Measurements from ENCODE around the gene KLF17. TPM values are rescaled to one million over a fixed set of nuclear protein-coding genes. Genes with fewer than 3 reads are reported as not detected.

KLF17 gene, protein sequence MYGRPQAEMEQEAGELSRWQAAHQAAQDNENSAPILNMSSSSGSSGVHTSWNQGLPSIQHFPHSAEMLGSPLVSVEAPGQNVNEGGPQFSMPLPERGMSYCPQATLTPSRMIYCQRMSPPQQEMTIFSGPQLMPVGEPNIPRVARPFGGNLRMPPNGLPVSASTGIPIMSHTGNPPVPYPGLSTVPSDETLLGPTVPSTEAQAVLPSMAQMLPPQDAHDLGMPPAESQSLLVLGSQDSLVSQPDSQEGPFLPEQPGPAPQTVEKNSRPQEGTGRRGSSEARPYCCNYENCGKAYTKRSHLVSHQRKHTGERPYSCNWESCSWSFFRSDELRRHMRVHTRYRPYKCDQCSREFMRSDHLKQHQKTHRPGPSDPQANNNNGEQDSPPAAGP
- not detected for total RNA-seq

GRCh38 chr1:44118682-44119081, at the start of gene KLF17:
Gene KLF17 (plus strand): TSS chr1:44118821. CDS start chr1:44118908, 87 bp downstream.
- Mint-ChIP-seq H3K27ac (no peak within 1 kb of the TSS), H3K36me3 (ENCODE audit: insufficient read depth in 2 of 2) (no peaks in the 10 kb centered on the region), H3K27me3 (ENCODE audit: low read depth) (peaks cover 24% of the 10 kb centered on the region), H3K9me3 (no peaks in the 10 kb centered on the region), H3K4me3 (no peak within 1 kb of the TSS), H3K4me1 (ENCODE audit: low read depth) (peaks cover 5% of the 10 kb centered on the region)
- DNase-seq = no peak
- ATAC-seq (replicated peaks in 1 of 2) = no peak

GRCh38 chr1:44071461-44071860, 47.2 kb upstream of the KLF17 start:
- no peaks in the 10 kb centered on the region for H3K9me3 Mint-ChIP-seq
- no peak for DNase-seq
- no peak overlapping the region for H3K27ac Mint-ChIP-seq
- H3K4me3 Mint-ChIP-seq = no peak overlapping the region
- peaks cover 42% of the 10 kb centered on the region for H3K27me3 Mint-ChIP-seq (ENCODE audit: low read depth)
- peaks cover 7% of the 10 kb centered on the region for H3K4me1 Mint-ChIP-seq (ENCODE audit: low read depth)
- no peaks in the 10 kb centered on the region for H3K36me3 Mint-ChIP-seq (ENCODE audit: insufficient read depth in 2 of 2)
- ATAC-seq (replicated peaks in 1 of 2) = no peak

- ATAC-seq (replicated peaks in 1 of 2) (no peak), DNase-seq (no peak)
- H3K9me3 Mint-ChIP-seq = no peaks in the 10 kb centered on the region
- H3K27ac Mint-ChIP-seq = no peak overlapping the region
- H3K4me3 Mint-ChIP-seq = no peak overlapping the region
- peaks cover 7% of the 10 kb centered on the region for H3K4me1 Mint-ChIP-seq (ENCODE audit: low read depth)
- no peaks in the 10 kb centered on the region for H3K36me3 Mint-ChIP-seq (ENCODE audit: insufficient read depth in 2 of 2)
- peaks cover 43% of the 10 kb centered on the region for H3K27me3 Mint-ChIP-seq (ENCODE audit: low read depth)
Measured at GRCh38 chr1:44072204-44072603, 46.4 kb upstream of the KLF17 start.

DNA sequence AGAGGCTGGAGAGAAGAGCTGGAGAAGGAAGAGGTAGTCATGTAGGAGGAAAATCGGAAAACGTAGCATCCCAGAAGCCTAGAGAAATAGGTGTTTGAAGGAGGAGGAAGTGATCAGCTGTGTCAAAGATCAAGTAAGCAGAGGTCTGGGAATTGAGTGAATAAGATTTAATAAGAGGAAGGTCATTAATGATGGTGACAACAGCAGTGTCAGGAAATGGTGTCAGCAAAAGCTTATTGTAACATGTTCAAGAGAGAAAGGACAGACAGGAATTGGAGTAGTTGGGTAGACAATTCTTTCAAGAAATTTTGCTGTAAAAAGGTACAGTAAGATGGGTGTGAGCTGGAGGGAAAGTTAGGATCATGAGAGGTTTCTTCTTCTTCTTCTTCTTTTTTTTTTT, 45.8 kb upstream of the KLF17 start:
- DNase-seq (no peak), ATAC-seq (replicated peaks in 1 of 2) (no peak)
- Mint-ChIP-seq H3K9me3 (no peaks in the 10 kb centered on the region), H3K27ac (no peak overlapping the region), H3K27me3 (ENCODE audit: low read depth) (peaks cover 39% of the 10 kb centered on the region), H3K36me3 (ENCODE audit: insufficient read depth in 2 of 2) (no peaks in the 10 kb centered on the region), H3K4me1 (ENCODE audit: low read depth) (peaks cover 7% of the 10 kb centered on the region), H3K4me3 (no peak overlapping the region)

- Mint-ChIP-seq H3K36me3 (ENCODE audit: insufficient read depth in 2 of 2) (no peaks in the 10 kb centered on the region), H3K9me3 (no peaks in the 10 kb centered on the region), H3K4me3 (no peak overlapping the region), H3K27ac (no peak overlapping the region), H3K4me1 (ENCODE audit: low read depth) (peaks cover 7% of the 10 kb centered on the region), H3K27me3 (ENCODE audit: low read depth) (peaks cover 39% of the 10 kb centered on the region)
- ATAC-seq (replicated peaks in 1 of 2) = no peak
- DNase-seq = no peak
Measured at GRCh38 chr1:44073528-44073927, 45.1 kb upstream of the KLF17 start.

- H3K27ac Mint-ChIP-seq = no peak overlapping the region
- peaks cover 33% of the 10 kb centered on the region for H3K27me3 Mint-ChIP-seq (ENCODE audit: low read depth)
- H3K36me3 Mint-ChIP-seq (ENCODE audit: insufficient read depth in 2 of 2) = no peaks in the 10 kb centered on the region
- no peak for ATAC-seq (replicated peaks in 1 of 2)
- H3K4me3 Mint-ChIP-seq = no peak overlapping the region
- no peak for DNase-seq
- no peaks in the 10 kb centered on the region for H3K9me3 Mint-ChIP-seq
- H3K4me1 Mint-ChIP-seq (ENCODE audit: low read depth) = peaks cover 7% of the 10 kb centered on the region
Measured at GRCh38 chr1:44074415-44074814, 44.2 kb upstream of the KLF17 start.

DNA sequence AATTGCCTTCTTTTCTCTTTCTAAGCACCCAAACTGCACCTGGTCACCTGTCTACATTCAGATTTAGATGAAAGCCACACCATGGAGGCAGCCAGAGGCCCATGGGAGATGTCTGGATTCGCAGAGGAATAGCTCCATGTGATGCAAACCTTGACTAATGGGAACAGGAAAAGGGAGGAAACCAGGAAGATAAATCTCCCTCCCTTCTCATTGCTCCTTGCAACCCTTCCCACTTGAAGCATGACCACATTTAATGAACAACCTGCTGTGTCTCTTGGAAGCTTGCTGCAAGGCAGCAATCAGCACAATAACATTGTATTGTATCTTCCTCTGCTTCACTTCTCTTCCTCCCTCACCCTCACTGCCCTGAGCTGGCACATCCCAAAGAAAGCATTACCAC, 42.6 kb upstream of the KLF17 start:
- H3K4me3 Mint-ChIP-seq = no peak overlapping the region
- no peak for ATAC-seq (replicated peaks in 1 of 2)
- H3K4me1 Mint-ChIP-seq (ENCODE audit: low read depth) = peaks cover 7% of the 10 kb centered on the region
- peaks cover 30% of the 10 kb centered on the region for H3K27me3 Mint-ChIP-seq (ENCODE audit: low read depth)
- H3K36me3 Mint-ChIP-seq (ENCODE audit: insufficient read depth in 2 of 2) = no peaks in the 10 kb centered on the region
- DNase-seq = no peak
- no peak overlapping the region for H3K27ac Mint-ChIP-seq
- H3K9me3 Mint-ChIP-seq = no peaks in the 10 kb centered on the region

- H3K9me3 Mint-ChIP-seq = no peaks in the 10 kb centered on the region
- peaks cover 28% of the 10 kb centered on the region for H3K27me3 Mint-ChIP-seq (ENCODE audit: low read depth)
- no peak overlapping the region for H3K27ac Mint-ChIP-seq
- DNase-seq (no peak), ATAC-seq (replicated peaks in 1 of 2) (no peak)
- H3K4me1 Mint-ChIP-seq (ENCODE audit: low read depth) = no peaks in the 10 kb centered on the region
- no peak overlapping the region for H3K4me3 Mint-ChIP-seq
- no peaks in the 10 kb centered on the region for H3K36me3 Mint-ChIP-seq (ENCODE audit: insufficient read depth in 2 of 2)
Measured at GRCh38 chr1:44077421-44077820, 41.2 kb upstream of the KLF17 start.

GRCh38 chr1:44078104-44078503, 40.5 kb upstream of the KLF17 start:
- no peaks in the 10 kb centered on the region for H3K36me3 Mint-ChIP-seq (ENCODE audit: insufficient read depth in 2 of 2)
- H3K27ac Mint-ChIP-seq = no peak overlapping the region
- no peak for ATAC-seq (replicated peaks in 1 of 2)
- peaks cover 29% of the 10 kb centered on the region for H3K27me3 Mint-ChIP-seq (ENCODE audit: low read depth)
- H3K9me3 Mint-ChIP-seq = no peaks in the 10 kb centered on the region
- H3K4me3 Mint-ChIP-seq = no peak overlapping the region
- DNase-seq = no peak
- H3K4me1 Mint-ChIP-seq (ENCODE audit: low read depth) = no peaks in the 10 kb centered on the region

GRCh38 chr1:44079566-44079965, 39.1 kb upstream of the KLF17 start:
- H3K36me3 Mint-ChIP-seq (ENCODE audit: insufficient read depth in 2 of 2) = no peaks in the 10 kb centered on the region
- DNase-seq = no peak

DNA sequence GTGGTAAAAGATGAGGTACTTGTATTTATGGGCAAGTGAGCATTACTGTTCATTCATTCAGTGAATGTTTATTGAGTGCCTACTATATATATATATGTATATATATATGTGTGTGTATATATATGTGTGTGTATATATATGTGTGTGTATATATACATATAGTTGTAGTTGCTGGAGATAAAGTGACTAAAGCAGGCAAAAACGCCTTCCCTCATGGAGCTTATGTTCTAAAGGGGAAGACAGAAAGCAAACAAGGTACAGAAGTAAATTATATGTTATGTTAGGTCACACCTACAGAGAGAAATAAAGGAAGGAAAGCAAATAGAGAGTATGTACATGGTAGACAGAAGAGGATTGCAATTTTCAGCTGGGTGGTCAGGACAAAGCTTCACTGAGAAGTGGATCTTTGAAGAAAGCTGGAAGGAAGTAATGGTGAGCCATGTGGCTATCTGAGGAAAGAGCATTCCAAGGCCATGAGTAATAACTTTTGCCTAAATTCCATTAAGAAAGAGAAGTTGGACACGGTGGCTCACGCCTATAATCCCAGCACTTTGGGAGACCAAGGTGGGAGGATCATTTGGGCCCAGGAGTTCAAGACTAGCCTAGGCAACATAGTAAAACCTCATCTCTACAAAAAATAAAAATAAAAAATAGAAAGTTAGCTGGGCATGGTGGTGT, 33.5 kb upstream of the KLF17 start:
- ATAC-seq (replicated peaks in 1 of 2) (no peak), DNase-seq (no peak)
- H3K27me3 Mint-ChIP-seq (ENCODE audit: low read depth) = peaks cover 15% of the 10 kb centered on the region

More at GRCh38 chr1:44079566-44079965, 39.1 kb upstream of the KLF17 start:
- no peak overlapping the region for H3K27ac Mint-ChIP-seq
- H3K9me3 Mint-ChIP-seq = no peaks in the 10 kb centered on the region
- no peak overlapping the region for H3K4me3 Mint-ChIP-seq
- peaks cover 19% of the 10 kb centered on the region for H3K27me3 Mint-ChIP-seq (ENCODE audit: low read depth)
- no peak for ATAC-seq (replicated peaks in 1 of 2)
- H3K4me1 Mint-ChIP-seq (ENCODE audit: low read depth) = no peaks in the 10 kb centered on the region

GRCh38 chr1:44086692-44087474, 31.7 kb upstream of the KLF17 start:
- Mint-ChIP-seq H3K4me3 (no peak overlapping the region), H3K4me1 (ENCODE audit: low read depth) (no peaks in the 10 kb centered on the region), H3K36me3 (ENCODE audit: insufficient read depth in 2 of 2) (no peaks in the 10 kb centered on the region), H3K27ac (no peak overlapping the region), H3K27me3 (ENCODE audit: low read depth) (peaks cover 20% of the 10 kb centered on the region), H3K9me3 (no peaks in the 10 kb centered on the region)
- DNase-seq (no peak), ATAC-seq (replicated peaks in 1 of 2) (no peak)

More for the DNA sequence above, 33.5 kb upstream of the KLF17 start:
- H3K4me1 Mint-ChIP-seq (ENCODE audit: low read depth) = no peaks in the 10 kb centered on the region
- no peaks in the 10 kb centered on the region for H3K9me3 Mint-ChIP-seq
- no peaks in the 10 kb centered on the region for H3K36me3 Mint-ChIP-seq (ENCODE audit: insufficient read depth in 2 of 2)
- H3K4me3 Mint-ChIP-seq = no peak overlapping the region
- H3K27ac Mint-ChIP-seq = no peak overlapping the region

GRCh38 chr1:44089371-44090048, 29.1 kb upstream of the KLF17 start:
- DNase-seq (no peak), ATAC-seq (replicated peaks in 1 of 2) (no peak)
- H3K27ac Mint-ChIP-seq = no peak overlapping the region
- H3K9me3 Mint-ChIP-seq = no peaks in the 10 kb centered on the region
- peaks cover 17% of the 10 kb centered on the region for H3K27me3 Mint-ChIP-seq (ENCODE audit: low read depth)
- H3K4me1 Mint-ChIP-seq (ENCODE audit: low read depth) = no peaks in the 10 kb centered on the region
- H3K4me3 Mint-ChIP-seq = no peak overlapping the region
- H3K36me3 Mint-ChIP-seq (ENCODE audit: insufficient read depth in 2 of 2) = no peaks in the 10 kb centered on the region

Data from activated T-cell treated with anti-CD3 and anti-CD28 coated beads, Interleukin-2, amount 50 U/mL, for 72 hours (primary cell).